PC-9 (cell line): Measurements from ENCODE around the gene XKR8.

ENCODE experiments used
- EZH2 ChIP-seq: fragments of 200-600 bp; sonication (generic); IDR thresholded peaks from 2 replicates; pipeline ENCODE4 v1.8.0; 2017; ENCODE audit warnings: antibody characterized with exemption, low read depth
- TF ChIP-seq, protein P1 (sequence below): fragments of 200-600 bp; sonication (generic); conservative IDR thresholded peaks from 2 replicates; pipeline ENCODE4 v1.6.1; 2017; ENCODE audit warnings: mixed run types, antibody characterized with exemption, mild to moderate bottlenecking, moderate library complexity

DNA sequence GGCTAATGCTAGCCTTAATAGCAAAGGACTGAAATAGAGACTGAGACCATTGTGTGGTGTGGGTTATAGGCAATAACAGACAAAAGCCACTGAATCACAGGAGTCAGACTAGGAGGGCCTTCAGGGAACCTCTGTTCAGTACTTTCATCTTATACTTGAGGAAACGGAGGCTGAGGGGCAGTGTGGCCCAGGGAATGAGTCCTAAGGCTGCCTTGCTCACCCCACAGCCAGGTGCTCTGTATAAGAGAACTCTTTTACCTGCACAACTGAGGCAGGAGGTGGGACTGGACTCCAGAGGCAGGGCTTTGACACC is 22.3 kb upstream of the XKR8 start:
- TF ChIP-seq, protein P1, sequence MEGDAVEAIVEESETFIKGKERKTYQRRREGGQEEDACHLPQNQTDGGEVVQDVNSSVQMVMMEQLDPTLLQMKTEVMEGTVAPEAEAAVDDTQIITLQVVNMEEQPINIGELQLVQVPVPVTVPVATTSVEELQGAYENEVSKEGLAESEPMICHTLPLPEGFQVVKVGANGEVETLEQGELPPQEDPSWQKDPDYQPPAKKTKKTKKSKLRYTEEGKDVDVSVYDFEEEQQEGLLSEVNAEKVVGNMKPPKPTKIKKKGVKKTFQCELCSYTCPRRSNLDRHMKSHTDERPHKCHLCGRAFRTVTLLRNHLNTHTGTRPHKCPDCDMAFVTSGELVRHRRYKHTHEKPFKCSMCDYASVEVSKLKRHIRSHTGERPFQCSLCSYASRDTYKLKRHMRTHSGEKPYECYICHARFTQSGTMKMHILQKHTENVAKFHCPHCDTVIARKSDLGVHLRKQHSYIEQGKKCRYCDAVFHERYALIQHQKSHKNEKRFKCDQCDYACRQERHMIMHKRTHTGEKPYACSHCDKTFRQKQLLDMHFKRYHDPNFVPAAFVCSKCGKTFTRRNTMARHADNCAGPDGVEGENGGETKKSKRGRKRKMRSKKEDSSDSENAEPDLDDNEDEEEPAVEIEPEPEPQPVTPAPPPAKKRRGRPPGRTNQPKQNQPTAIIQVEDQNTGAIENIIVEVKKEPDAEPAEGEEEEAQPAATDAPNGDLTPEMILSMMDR = no peak
- TF ChIP-seq EZH2 = no peak
